Urinary bladder (tissue), 4 donors: ENCODE data around the gene NAV2. TPM values are rescaled to one million over a fixed set of nuclear protein-coding genes. Genes with fewer than 3 reads are reported as not detected.

ENCODE experiments used
- DNase-seq: peaks from one replicate; pipeline ENCODE4 v3.0.0-alpha.2; 2015; ENCODE audit errors: extremely low spot score
- H3K27ac ChIP-seq: one replicate; pipeline ENCODE4 v1.5.1; 2013; ENCODE audit warnings: low read depth, mild to moderate bottlenecking, moderate library complexity
- H3K36me3 ChIP-seq: one replicate; pipeline ENCODE4 v1.6.1; 2013; ENCODE audit warnings: mild to moderate bottlenecking, moderate library complexity; ENCODE audit not compliant: insufficient read depth
- H3K4me1 ChIP-seq: one replicate; pipeline ENCODE4 v1.6.1; 2013; ENCODE audit warnings: mild to moderate bottlenecking, moderate library complexity; ENCODE audit not compliant: insufficient read depth
- H3K4me3 ChIP-seq: one replicate; pipeline ENCODE4 v1.5.1; 2013; ENCODE audit warnings: low read depth, low read length
- WGBS: extraction: QIAGEN DNeasy Blood & Tissue Kit; methylation state at CpG from one replicate; pipeline ENCODE4 v1.1.7; 2013; 5-methylcytosine and 5-hydroxymethylcytosine counted together
- polyA plus RNA-seq: library from polyadenylated mRNA; stranded (reverse); fragments of 200-250 nt; gene quantifications from one replicate; pipeline ENCODE4 v1.2.3, GENCODE V29; 2013
- total RNA-seq: library from RNA; depleted of rRNA; stranded (reverse); fragments of >200 nt; gene quantifications from one replicate; pipeline ENCODE4 v1.2.3, GENCODE V29; 2014
- donor health status: healthy with polysubstance abuse.
- donor health status: healthy.

The NAV2 gene
- total and polyA plus RNA-seq, 2 donors: 7.8 to 10.6 TPM

- Histone ChIP-seq H3K4me3 (no peak overlapping the region), H3K36me3 (no peaks in the 10 kb centered on the region), H3K27ac (no peak overlapping the region), H3K4me1 (no peaks in the 10 kb centered on the region)
- no peak for DNase-seq
- 94% methylated on average over 3 of the region's 3 CpGs for WGBS
Measured at GRCh38 chr11:20038972-20039371, 326.3 kb downstream of the NAV2 start.

DNA sequence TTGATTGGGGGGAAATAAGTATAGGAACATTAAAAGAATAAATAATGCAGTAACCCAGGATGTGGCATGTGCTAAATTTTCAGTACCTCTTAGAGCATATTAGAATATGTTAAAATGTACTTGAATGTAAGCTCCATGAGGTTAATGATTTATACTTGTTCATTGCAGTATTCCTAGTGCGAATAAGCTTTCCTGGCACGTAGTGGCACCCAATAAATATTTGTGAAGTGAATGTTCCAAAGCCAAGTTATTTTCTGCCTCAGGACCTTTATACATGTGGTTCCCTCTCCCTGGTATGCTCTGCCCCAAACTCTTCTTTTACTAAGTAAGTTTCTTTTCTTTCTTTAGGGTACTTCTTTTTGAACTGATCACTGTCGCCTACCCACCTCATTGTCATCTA, 328.9 kb downstream of the NAV2 start:
- Histone ChIP-seq H3K27ac (no peak overlapping the region), H3K4me3 (no peak overlapping the region)
- WGBS: 81% methylated on average over 3 of the region's 3 CpGs

GRCh38 chr11:20042045-20042639, 329.5 kb downstream of the NAV2 start:
- H3K36me3 ChIP-seq: no peaks in the 10 kb centered on the region
- H3K4me1 ChIP-seq: no peaks in the 10 kb centered on the region
- 83% methylated on average over 5 of the region's 5 CpGs for WGBS
- H3K4me3 ChIP-seq: no peak overlapping the region
- DNase-seq: no peak
- H3K27ac ChIP-seq: no peak overlapping the region

More for the DNA sequence above, 328.9 kb downstream of the NAV2 start:
- Histone ChIP-seq H3K4me1 (no peaks in the 10 kb centered on the region), H3K36me3 (no peaks in the 10 kb centered on the region)
- DNase-seq: no peak

DNA sequence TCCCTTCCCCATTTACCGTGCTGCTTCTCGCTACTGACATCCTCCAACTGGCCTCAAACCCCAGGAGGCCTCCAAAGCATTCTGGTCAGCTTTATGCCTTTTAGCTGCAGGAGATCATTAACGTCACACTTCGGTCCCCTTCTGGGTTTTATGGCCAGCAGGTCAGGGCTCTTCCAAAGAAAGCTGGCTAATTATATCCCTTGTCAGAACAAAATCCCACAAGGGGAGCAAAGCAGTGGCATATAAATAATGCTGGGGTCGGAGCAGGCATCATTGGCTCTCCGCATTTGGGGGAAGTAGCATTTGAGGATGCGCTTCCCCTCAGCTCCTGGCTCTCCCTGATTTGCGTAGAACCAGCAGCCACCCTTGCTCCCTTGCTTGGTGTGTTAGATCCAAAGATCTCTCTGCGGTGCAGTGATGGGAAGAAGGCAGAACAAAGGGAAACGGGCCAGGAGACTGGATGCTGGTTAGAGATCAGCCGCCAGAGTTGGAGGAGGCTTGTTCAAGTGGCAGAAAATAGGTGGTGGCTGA, 330.2 kb downstream of the NAV2 start:
- WGBS: 77% methylated on average over 11 of the region's 11 CpGs
- no peaks in the 10 kb centered on the region for H3K36me3 ChIP-seq
- H3K4me1 ChIP-seq: no peaks in the 10 kb centered on the region
- no peak overlapping the region for H3K27ac ChIP-seq
- no peak overlapping the region for H3K4me3 ChIP-seq
- no peak for DNase-seq

DNA sequence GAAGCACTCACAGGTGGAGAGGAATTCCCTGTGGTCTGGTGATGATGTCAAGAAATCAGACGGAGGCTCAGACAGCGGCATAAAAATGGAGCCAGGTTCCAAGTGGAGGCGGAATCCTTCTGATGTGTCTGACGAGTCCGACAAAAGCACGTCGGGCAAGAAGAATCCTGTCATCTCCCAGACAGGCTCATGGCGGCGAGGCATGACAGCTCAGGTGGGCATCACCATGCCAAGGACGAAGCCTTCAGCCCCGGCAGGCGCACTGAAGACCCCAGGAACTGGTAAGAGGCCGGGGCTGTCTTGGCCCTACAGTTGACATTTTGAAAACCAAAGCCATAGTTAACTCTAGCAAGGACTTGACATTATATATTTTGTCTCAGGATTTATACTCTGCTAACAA, 331.4 kb downstream of the NAV2 start:
- Histone ChIP-seq H3K27ac (no peak overlapping the region), H3K4me3 (no peak overlapping the region), H3K36me3 (no peaks in the 10 kb centered on the region), H3K4me1 (no peaks in the 10 kb centered on the region)
- WGBS: 98% methylated on average over 13 of the region's 13 CpGs
- DNase-seq: no peak

- Histone ChIP-seq H3K4me3 (no peak overlapping the region), H3K36me3 (no peaks in the 10 kb centered on the region), H3K4me1 (no peaks in the 10 kb centered on the region), H3K27ac (no peak overlapping the region)
- DNase-seq: no peak
- 91% methylated on average over 19 of the region's 19 CpGs for WGBS
Measured at GRCh38 chr11:20045098-20045688, 332.6 kb downstream of the NAV2 start.

DNA sequence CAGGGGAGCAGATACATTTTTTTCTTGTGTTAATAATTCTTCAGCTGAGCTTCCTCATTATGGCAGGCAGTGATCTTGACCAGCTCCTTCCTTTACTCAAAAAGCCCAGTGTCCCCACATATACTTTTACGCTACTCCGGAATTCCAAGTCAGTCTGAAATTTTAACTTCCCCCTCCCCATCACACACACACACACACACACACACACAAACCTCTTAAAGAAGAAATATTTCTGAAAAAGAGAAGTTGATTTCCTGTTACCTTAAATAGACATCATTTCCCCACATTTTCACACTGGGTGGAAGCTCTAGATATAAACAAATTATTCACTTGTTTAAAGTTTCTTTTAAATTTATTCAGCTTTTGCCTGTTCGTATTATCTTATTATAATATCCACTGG, 333.8 kb downstream of the NAV2 start:
- H3K27ac ChIP-seq: no peak overlapping the region
- 78% methylated on average over 3 of the region's 3 CpGs for WGBS
- DNase-seq: no peak

GRCh38 chr11:20047006-20047768, 334.6 kb downstream of the NAV2 start:
- no peaks in the 10 kb centered on the region for H3K4me1 ChIP-seq
- 79% methylated on average over 4 of the region's 4 CpGs for WGBS
- no peak overlapping the region for H3K27ac ChIP-seq
- H3K4me3 ChIP-seq: no peak overlapping the region
- H3K36me3 ChIP-seq: no peaks in the 10 kb centered on the region
- no peak for DNase-seq

More for the DNA sequence above, 333.8 kb downstream of the NAV2 start:
- Histone ChIP-seq H3K4me3 (no peak overlapping the region), H3K4me1 (no peaks in the 10 kb centered on the region), H3K36me3 (no peaks in the 10 kb centered on the region)

GRCh38 chr11:20047769-20048154, 335.1 kb downstream of the NAV2 start:
- 81% methylated on average over 2 of the region's 2 CpGs for WGBS
- no peaks in the 10 kb centered on the region for H3K36me3 ChIP-seq
- H3K4me3 ChIP-seq: no peak overlapping the region
- no peak overlapping the region for H3K27ac ChIP-seq
- no peak for DNase-seq
- no peaks in the 10 kb centered on the region for H3K4me1 ChIP-seq

GRCh38 chr11:20048246-20048645, 335.6 kb downstream of the NAV2 start:
- H3K27ac ChIP-seq: no peak overlapping the region
- H3K4me3 ChIP-seq: no peak overlapping the region
- DNase-seq: no peak
- WGBS: 60% methylated on average over 3 of the region's 3 CpGs
- no peaks in the 10 kb centered on the region for H3K4me1 ChIP-seq
- H3K36me3 ChIP-seq: no peaks in the 10 kb centered on the region

- no peak overlapping the region for H3K4me3 ChIP-seq
- no peaks in the 10 kb centered on the region for H3K4me1 ChIP-seq
- WGBS: 94% methylated on average over 9 of the region's 9 CpGs
- DNase-seq: no peak
- H3K36me3 ChIP-seq: no peaks in the 10 kb centered on the region
- H3K27ac ChIP-seq: no peak overlapping the region
Measured at GRCh38 chr11:20048707-20049106, 336.1 kb downstream of the NAV2 start.

DNA sequence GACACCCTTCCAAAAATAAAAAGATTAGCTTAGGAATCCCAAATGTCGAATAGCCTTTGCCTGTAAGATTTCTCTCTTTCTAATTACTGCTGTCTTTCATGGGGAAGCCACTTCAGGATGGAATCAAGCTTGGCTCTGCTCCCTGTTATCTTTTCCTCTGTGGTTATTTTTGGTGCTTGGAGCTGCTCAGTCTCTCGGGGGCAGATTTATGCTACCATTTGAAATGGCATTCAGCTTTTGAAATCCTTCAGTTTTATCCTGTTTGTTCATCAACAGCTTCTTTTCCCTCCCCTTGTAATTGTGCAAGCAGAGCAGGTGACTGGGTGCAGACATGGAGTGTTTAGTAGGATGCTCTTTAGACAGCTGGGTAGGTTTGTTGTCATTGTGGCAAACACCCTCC, 336.6 kb downstream of the NAV2 start:
- H3K4me1 ChIP-seq: no peaks in the 10 kb centered on the region

GRCh38 chr11:20050048-20050447, 337.4 kb downstream of the NAV2 start:
- Histone ChIP-seq H3K4me3 (no peak overlapping the region), H3K4me1 (no peaks in the 10 kb centered on the region), H3K27ac (no peak overlapping the region), H3K36me3 (no peaks in the 10 kb centered on the region)
- no peak for DNase-seq
- 88% methylated on average over 4 of the region's 4 CpGs for WGBS

More for the DNA sequence above, 336.6 kb downstream of the NAV2 start:
- Histone ChIP-seq H3K36me3 (no peaks in the 10 kb centered on the region), H3K27ac (no peak overlapping the region), H3K4me3 (no peak overlapping the region)
- DNase-seq: no peak
- WGBS: 33% methylated on average over 2 of the region's 2 CpGs
